GM23338 (cell line): ENCODE measurements around the gene UCHL1. TPM values are rescaled to one million over a fixed set of nuclear protein-coding genes. Genes with fewer than 3 reads are reported as not detected.

ENCODE experiments used
- ATAC-seq: fragments of 200-7000 bp; cut with Tn5 transposase; 3 replicates; pipeline ENCODE4 v1.9.1; 2020
- DNase-seq: peaks from one replicate; pipeline ENCODE4 v3.0.0-alpha.2; 2015; ENCODE audit warnings: low spot score
- H2AFZ ChIP-seq: fragments of 200-600 bp; sonication (generic); 2 replicates; pipeline ENCODE4 v1.8.0; 2016; ENCODE audit warnings: antibody characterized with exemption, mild to moderate bottlenecking, moderate library complexity
- H3F3A ChIP-seq: fragments of 200-600 bp; sonication (generic); replicated peaks from 2 replicates; pipeline ENCODE4 v1.8.0; 2017; ENCODE audit warnings: antibody characterized with exemption, mixed run types, low read depth
- H3K27ac ChIP-seq: fragments of 200-600 bp; sonication (generic); 2 replicates; pipeline ENCODE4 v1.6.1; 2016; ENCODE audit warnings: low read depth
- H3K27me3 ChIP-seq: fragments of 200-600 bp; sonication (generic); 2 replicates; pipeline ENCODE4 v1.8.0; 2016; ENCODE audit warnings: mild to moderate bottlenecking, mixed run types, moderate library complexity; ENCODE audit not compliant: insufficient read depth
- H3K36me3 ChIP-seq: fragments of 200-600 bp; sonication (generic); 2 replicates; pipeline ENCODE4 v1.8.0; 2016; ENCODE audit warnings: mild to moderate bottlenecking; ENCODE audit not compliant: insufficient read depth
- H3K4me1 ChIP-seq: fragments of 200-600 bp; sonication (generic); 2 replicates; pipeline ENCODE4 v1.8.0; 2016; ENCODE audit warnings: mild to moderate bottlenecking, moderate library complexity; ENCODE audit not compliant: insufficient read depth
- H3K4me2 ChIP-seq: fragments of 200-600 bp; sonication (generic); 2 replicates; pipeline ENCODE4 v1.7.1; 2017; ENCODE audit warnings: mixed run types
- H3K4me3 ChIP-seq: fragments of 200-600 bp; sonication (generic); 2 replicates; pipeline ENCODE4 v1.6.1; 2016; ENCODE audit warnings: mixed run types
- H3K79me2 ChIP-seq: fragments of 200-600 bp; sonication (generic); replicated peaks from 2 replicates; pipeline ENCODE4 v1.8.0; 2017; ENCODE audit warnings: mild to moderate bottlenecking; ENCODE audit not compliant: insufficient read depth
- H3K9me2 ChIP-seq: fragments of 200-600 bp; sonication (generic); 2 replicates; pipeline ENCODE4 v1.8.0; 2017; ENCODE audit not compliant: insufficient read depth
- H4K20me1 ChIP-seq: fragments of 200-600 bp; sonication (generic); replicated peaks from 2 replicates; pipeline ENCODE4 v1.8.0; 2017; ENCODE audit warnings: mild to moderate bottlenecking; ENCODE audit not compliant: insufficient read depth
- H3K27ac Mint-ChIP-seq: 2 replicates; pipeline ENCODE4 v1.8.0; 2020; ENCODE audit warnings: inconsistent platforms, mild to moderate bottlenecking, moderate library complexity, mixed read lengths
- H3K27me3 Mint-ChIP-seq: 3 replicates; pipeline ENCODE4 v1.8.0; 2022; ENCODE audit warnings: low read depth, mild to moderate bottlenecking, moderate library complexity, mixed read lengths, inconsistent platforms; ENCODE audit not compliant: insufficient read depth, poor library complexity
- H3K36me3 Mint-ChIP-seq: 3 replicates; pipeline ENCODE4 v1.8.0; 2021; ENCODE audit warnings: low read depth, mild to moderate bottlenecking, inconsistent platforms, moderate library complexity, mixed read lengths
- H3K4me1 Mint-ChIP-seq: 3 replicates; pipeline ENCODE4 v1.8.0; 2020; ENCODE audit warnings: mild to moderate bottlenecking, inconsistent platforms, mixed read lengths
- H3K4me3 Mint-ChIP-seq: 3 replicates; pipeline ENCODE4 v1.8.0; 2021; ENCODE audit warnings: moderate library complexity, mild to moderate bottlenecking, inconsistent platforms, mixed read lengths
- H3K9me3 Mint-ChIP-seq: 3 replicates; pipeline ENCODE4 v1.8.0; 2020; ENCODE audit warnings: moderate library complexity, mild to moderate bottlenecking, inconsistent platforms, mixed read lengths
- CREB1 ChIP-seq: fragments of 250-450 bp; sonication (Bioruptor Pico); IDR thresholded peaks from 2 replicates; pipeline ENCODE4 v1.5.0; 2020; ENCODE audit warnings: low read depth, mild to moderate bottlenecking, moderate library complexity
- CTCF ChIP-seq, 2 experiments: fragments of 200-600 bp in 1 of 2; sonication (generic) in 1 of 2; conservative IDR thresholded peaks; 2 replicates each; pipeline versions ENCODE4 v1.5.1 to v1.6.1; 2016 to 2017; ENCODE audit warnings: antibody characterized with exemption in 2 of 2, low read depth in 2 of 2, mild to moderate bottlenecking in 2 of 2, moderate library complexity in 1 of 2
- EZH2 ChIP-seq: fragments of 200-600 bp; sonication (generic); IDR thresholded peaks from one replicate; pipeline ENCODE4 v1.8.0; 2017; ENCODE audit warnings: antibody characterized with exemption, mild to moderate bottlenecking, low read depth; ENCODE audit not compliant: unreplicated experiment
- JUNB ChIP-seq: IDR thresholded peaks from one replicate; pipeline ENCODE4 v1.6.1; 2016; ENCODE audit warnings: antibody characterized with exemption; ENCODE audit not compliant: unreplicated experiment
- NANOG ChIP-seq: IDR thresholded peaks from 2 replicates; pipeline ENCODE4 v1.6.1; 2016; ENCODE audit warnings: antibody characterized with exemption, borderline replicate concordance
- STAT1 ChIP-seq: IDR thresholded peaks from one replicate; pipeline ENCODE4 v1.6.1; 2016; ENCODE audit warnings: antibody characterized with exemption; ENCODE audit not compliant: unreplicated experiment
- ZNF114 ChIP-seq: fragments of 250-450 bp; sonication (Bioruptor Pico); IDR thresholded peaks from 2 replicates; pipeline ENCODE4 v1.5.0; 2020; ENCODE audit warnings: mild to moderate bottlenecking, moderate library complexity
- ZNF331 ChIP-seq: fragments of 250-450 bp; sonication (Bioruptor Pico); IDR thresholded peaks from 2 replicates; pipeline ENCODE4 v1.5.0; 2020; ENCODE audit warnings: low read depth, mild to moderate bottlenecking, moderate library complexity
- polyA plus RNA-seq: library from polyadenylated mRNA; unstranded; fragments of >200 nt; fragmentation: Nextera tagmentation; extraction: Ambion mirVana; gene quantifications from 2 replicates; pipeline ENCODE4 v1.2.1, GENCODE V29; 2016
- total RNA-seq: library from RNA; depleted of rRNA; stranded (reverse); fragments of >200 nt; shearing (Covaris generic); gene quantifications from 2 replicates; pipeline ENCODE4 v1.2.3, GENCODE V29; 2014

Gene UCHL1
- total and polyA plus RNA-seq, 2 experiments from 2014 or later: 998 to 1,758 TPM

DNA sequence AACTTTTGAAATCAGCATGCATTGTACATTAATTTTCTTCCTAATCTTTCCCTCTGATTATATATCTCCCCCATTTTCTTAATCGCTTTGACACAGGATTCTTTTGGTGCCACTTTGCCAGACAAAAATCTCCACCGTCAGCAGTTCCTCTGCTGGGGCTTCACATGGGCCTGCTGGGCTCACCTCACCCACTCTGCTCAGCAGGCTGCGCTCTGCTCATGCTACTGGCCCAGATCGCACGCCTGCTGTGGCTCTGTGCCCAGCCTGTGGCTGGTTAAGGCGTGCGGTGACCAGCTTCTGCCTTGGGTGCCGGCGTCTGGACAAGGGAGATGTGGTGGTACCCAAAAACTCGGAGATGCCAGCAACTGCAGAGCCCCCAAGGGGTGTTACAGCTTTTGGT lies 31.1 kb downstream of the UCHL1 start:
- Histone ChIP-seq H4K20me1 (no peaks in the 10 kb centered on the region), H2AFZ (no peak overlapping the region), H3K4me2 (no peak overlapping the region), H3F3A (no peaks in the 10 kb centered on the region), H3K27me3 (no peaks in the 10 kb centered on the region), H3K79me2 (no peaks in the 10 kb centered on the region), H3K4me1 (no peaks in the 10 kb centered on the region), H3K4me3 (no peak overlapping the region), H3K27ac (no peak overlapping the region), H3K36me3 (peaks cover 4% of the 10 kb centered on the region; the same call in 1 of the 2 replicates), H3K9me2 (no peaks in the 10 kb centered on the region)
- ATAC-seq: no peak
- Mint-ChIP-seq H3K4me1 (no peaks in the 10 kb centered on the region), H3K4me3 (no peak overlapping the region), H3K27me3 (no peaks in the 10 kb centered on the region), H3K27ac (no peak overlapping the region), H3K9me3 (peaks cover 30% of the 10 kb centered on the region), H3K36me3 (peaks cover 21% of the 10 kb centered on the region)
- TF ChIP-seq ZNF114 (CRISPR knock-in tag): no peak
- TF ChIP-seq STAT1: no peak
- TF ChIP-seq CTCF (conservative IDR thresholded peaks at IDR 0.05; ENCODE audit: low read depth in 2 of 2): peak in 1 of 2 experiments; percentile 13; a peak in 1 of 4 replicates
- no peak for TF ChIP-seq CREB1
- DNase-seq: no peak

- H3K4me1 Mint-ChIP-seq: no peaks in the 10 kb centered on the region
- Histone ChIP-seq H3F3A (no peaks in the 10 kb centered on the region), H3K9me2 (no peaks in the 10 kb centered on the region), H2AFZ (no peak overlapping the region), H3K27me3 (no peaks in the 10 kb centered on the region), H3K36me3 (peaks cover 4% of the 10 kb centered on the region; the same call in 1 of the 2 replicates), H3K4me2 (no peak overlapping the region), H3K4me1 (no peaks in the 10 kb centered on the region), H3K27ac (no peak overlapping the region), H4K20me1 (no peaks in the 10 kb centered on the region), H3K79me2 (no peaks in the 10 kb centered on the region), H3K4me3 (no peak overlapping the region)
- peak; percentile 27 for DNase-seq
- ATAC-seq: no peak
- H3K27ac Mint-ChIP-seq: no peak overlapping the region
- H3K4me3 Mint-ChIP-seq: no peak overlapping the region
- H3K36me3 Mint-ChIP-seq: peaks cover 23% of the 10 kb centered on the region
- H3K27me3 Mint-ChIP-seq: no peaks in the 10 kb centered on the region
- peaks cover 35% of the 10 kb centered on the region for H3K9me3 Mint-ChIP-seq
- TF ChIP-seq NANOG: no peak
- no peak for TF ChIP-seq EZH2
- TF ChIP-seq ZNF331 (CRISPR knock-in tag): no peak
- TF ChIP-seq CTCF (conservative IDR thresholded peaks at IDR 0.05; ENCODE audit: low read depth in 2 of 2): no peak
- no peak for TF ChIP-seq JUNB
- no peak for TF ChIP-seq STAT1
Measured at GRCh38 chr4:41288254-41288653, 31.5 kb downstream of the UCHL1 start.
